ENCODE results near the gene OOSP4B. TPM values are rescaled to one million over a fixed set of nuclear protein-coding genes. Genes with fewer than 3 reads are reported as not detected.
"Not testable (repeated sequence)": the region's sequence is repeated elsewhere in the genome, so short reads cannot be mapped to it uniquely, and the experiment has no call there.

Gene OOSP4B
- total RNA-seq, 2 experiments from 2014 or later = not detected

DNA sequence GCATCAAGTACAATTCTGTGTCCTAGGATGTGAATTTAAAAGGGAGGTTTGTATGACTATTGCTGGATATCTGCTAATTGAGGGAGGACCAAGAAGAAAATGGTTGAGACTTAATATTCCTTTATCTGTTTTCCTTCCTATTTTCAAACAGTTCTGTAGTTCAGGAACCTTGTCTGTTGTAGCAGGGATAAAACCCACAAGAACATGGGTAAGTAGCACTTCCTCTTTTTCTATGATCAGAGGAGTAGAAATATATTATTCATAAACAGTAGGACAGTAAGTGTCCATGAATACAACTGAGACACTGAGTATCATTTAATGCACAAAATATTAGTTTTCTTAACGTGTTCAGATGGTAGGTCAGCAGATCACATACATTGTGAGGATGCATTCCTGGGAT, 47.1 kb downstream of the OOSP4B start:
- TF ChIP-seq CTCF (conservative IDR thresholded peaks at IDR 0.05; ENCODE audit: low read length) (no peak), EZH2phosphoT487 (IDR thresholded peaks at IDR 0.05; ENCODE audit: borderline replicate concordance, low read depth, low read length) (no peak)
- H3K9me2 ChIP-seq (ENCODE audit: insufficient read depth, low read length) = no peaks in the 10 kb centered on the region
- H3K4me1 ChIP-seq (ENCODE audit: insufficient read depth, low read length, poor library complexity, severe bottlenecking) = no peaks in the 10 kb centered on the region
- intact Hi-C loops (cut with micrococcal nuclease; ENCODE audit: unreplicated experiment) = no loop called here
- no peak overlapping the region for H3K4me3 ChIP-seq (ENCODE audit: low read depth, low read length, poor library complexity, severe bottlenecking)
- no peak overlapping the region for H3K27ac ChIP-seq (ENCODE audit: low read depth, low read length, poor library complexity, severe bottlenecking)
- CTCF ChIA-PET (ENCODE audit: unreplicated experiment) = no interaction called here
- H3K9me3 ChIP-seq (ENCODE audit: low read length) = no peaks in the 10 kb centered on the region
- H4K20me1 ChIP-seq (ENCODE audit: insufficient read depth, low read length) = no peaks in the 10 kb centered on the region
- no TSS peak for BruUV-seq (replicated peaks)
- POLR2A ChIA-PET = no interaction called here
- no peak overlapping the region for H2AFZ ChIP-seq (ENCODE audit: low read length)
- H3K79me2 ChIP-seq (ENCODE audit: insufficient read depth, low read depth, low read length) = no peaks in the 10 kb centered on the region
- no peak overlapping the region for H3K4me2 ChIP-seq (ENCODE audit: low read length)
- peak; percentile 3 for DNase-seq (ENCODE audit: low spot score)
- no peaks in the 10 kb centered on the region for H3K36me3 ChIP-seq (ENCODE audit: insufficient read depth, low read length)

DNA sequence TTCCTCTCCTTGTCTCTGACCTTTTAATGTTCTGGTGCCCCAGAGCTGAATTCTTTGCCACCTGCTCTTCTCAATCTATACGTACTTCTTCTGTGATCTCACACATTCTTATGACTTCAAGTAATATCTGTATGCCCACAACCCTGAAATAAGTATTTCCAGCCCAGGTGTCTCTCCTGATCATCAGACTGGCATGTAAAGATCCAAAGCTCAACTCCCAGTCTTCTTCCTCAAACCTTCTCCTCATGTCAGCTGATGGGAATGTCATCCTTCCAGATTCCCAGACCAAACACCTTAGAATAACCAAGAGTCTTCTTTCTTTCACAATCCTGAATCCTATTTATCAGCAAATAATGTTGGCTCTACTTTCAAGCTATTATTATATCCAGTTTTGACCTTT, 48.8 kb downstream of the OOSP4B start:
- no peak for DNase-seq (ENCODE audit: low spot score)
- no peak for TF ChIP-seq CTCF (conservative IDR thresholded peaks at IDR 0.05; ENCODE audit: low read length)
- no peak for TF ChIP-seq EZH2phosphoT487 (IDR thresholded peaks at IDR 0.05; ENCODE audit: borderline replicate concordance, low read depth, low read length)
- Histone ChIP-seq H3K79me2 (ENCODE audit: insufficient read depth, low read depth, low read length) (no peaks in the 10 kb centered on the region), H3K9me2 (ENCODE audit: insufficient read depth, low read length) (no peaks in the 10 kb centered on the region), H3K4me3 (ENCODE audit: low read depth, low read length, poor library complexity, severe bottlenecking) (no peak overlapping the region), H3K4me2 (ENCODE audit: low read length) (no peak overlapping the region), H3K4me1 (ENCODE audit: insufficient read depth, low read length, poor library complexity, severe bottlenecking) (no peaks in the 10 kb centered on the region), H4K20me1 (ENCODE audit: insufficient read depth, low read length) (no peaks in the 10 kb centered on the region), H3K9me3 (ENCODE audit: low read length) (no peaks in the 10 kb centered on the region), H2AFZ (ENCODE audit: low read length) (no peak overlapping the region), H3K27ac (ENCODE audit: low read depth, low read length, poor library complexity, severe bottlenecking) (no peak overlapping the region), H3K36me3 (ENCODE audit: insufficient read depth, low read length) (no peaks in the 10 kb centered on the region)
- ChIA-PET CTCF (ENCODE audit: unreplicated experiment) (no interaction called here), POLR2A (interaction anchor here (1.3 kb wide), 1 partner anchor 11 kb away, joined by 3 read pairs; no protein-coding TSS in a partner anchor)
- no TSS peak for BruUV-seq (replicated peaks)
- intact Hi-C loops (cut with micrococcal nuclease; ENCODE audit: unreplicated experiment) = no loop called here

DNA sequence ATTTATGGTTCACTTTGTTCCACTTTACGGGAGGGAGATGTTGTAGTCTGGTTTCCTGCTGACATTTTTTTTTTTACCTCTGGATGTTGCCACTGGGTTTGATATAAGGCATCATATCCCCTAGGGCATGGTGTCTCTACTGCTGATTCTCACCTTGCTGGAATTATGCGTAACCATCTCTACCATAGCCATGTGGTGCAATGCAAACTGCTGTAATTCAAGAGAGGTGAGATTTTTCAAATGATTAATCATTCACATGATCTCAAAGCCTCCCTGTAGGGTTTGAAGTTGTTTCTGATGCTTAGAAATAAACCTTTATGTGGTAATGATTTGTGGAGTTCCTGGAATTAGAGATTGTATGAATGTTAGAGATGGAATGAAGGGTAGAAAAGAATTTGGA, 52.5 kb downstream of the OOSP4B start:
- H3K27ac ChIP-seq (ENCODE audit: low read depth, low read length, poor library complexity, severe bottlenecking) = no peak overlapping the region
- no peak overlapping the region for H3K4me2 ChIP-seq (ENCODE audit: low read length)
- H3K9me2 ChIP-seq (ENCODE audit: insufficient read depth, low read length) = no peaks in the 10 kb centered on the region
- no peaks in the 10 kb centered on the region for H3K4me1 ChIP-seq (ENCODE audit: insufficient read depth, low read length, poor library complexity, severe bottlenecking)
- no TSS peak for BruUV-seq (replicated peaks)
- CTCF ChIA-PET (ENCODE audit: unreplicated experiment) = no interaction called here
- H4K20me1 ChIP-seq (ENCODE audit: insufficient read depth, low read length) = no peaks in the 10 kb centered on the region
- DNase-seq (ENCODE audit: low spot score) = no peak
- POLR2A ChIA-PET = no interaction called here
- H3K4me3 ChIP-seq (ENCODE audit: low read depth, low read length, poor library complexity, severe bottlenecking) = no peak overlapping the region
- no peaks in the 10 kb centered on the region for H3K36me3 ChIP-seq (ENCODE audit: insufficient read depth, low read length)
- intact Hi-C loops (cut with micrococcal nuclease; ENCODE audit: unreplicated experiment) = no loop called here
- H3K79me2 ChIP-seq (ENCODE audit: insufficient read depth, low read depth, low read length) = no peaks in the 10 kb centered on the region
- H3K9me3 ChIP-seq (ENCODE audit: low read length) = no peaks in the 10 kb centered on the region
- no peak for TF ChIP-seq CTCF (conservative IDR thresholded peaks at IDR 0.05; ENCODE audit: low read length)
- no peak for TF ChIP-seq EZH2phosphoT487 (IDR thresholded peaks at IDR 0.05; ENCODE audit: borderline replicate concordance, low read depth, low read length)
- no peak overlapping the region for H2AFZ ChIP-seq (ENCODE audit: low read length)

DNA sequence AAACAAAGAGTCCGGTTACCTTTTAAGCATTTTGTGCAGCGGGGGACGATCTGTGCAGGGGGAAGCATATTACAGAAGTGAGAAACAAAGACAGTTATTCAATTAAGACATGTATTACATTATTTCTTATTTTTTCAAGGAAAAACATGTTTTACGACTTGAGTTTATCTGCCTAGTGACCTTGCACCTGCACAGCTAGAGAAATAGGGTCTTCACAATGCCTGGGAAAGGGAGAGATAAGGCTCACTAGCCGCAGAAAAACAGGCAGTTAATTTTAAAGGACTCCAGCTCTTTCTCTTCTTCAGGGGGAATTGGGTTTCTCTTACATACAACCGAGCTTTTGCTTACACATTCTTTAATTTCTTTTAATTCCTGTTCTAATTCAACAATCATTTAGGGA, 54.7 kb downstream of the OOSP4B start:
- BruUV-seq (replicated peaks); intact Hi-C loops (cut with micrococcal nuclease; ENCODE audit: unreplicated experiment); H2AFZ ChIP-seq (ENCODE audit: low read length): not testable (repeated sequence)

More for the DNA sequence above, 54.7 kb downstream of the OOSP4B start:
- H3K9me2 ChIP-seq (ENCODE audit: insufficient read depth, low read length); DNase-seq (ENCODE audit: low spot score); H3K4me3 ChIP-seq (ENCODE audit: low read depth, low read length, poor library complexity, severe bottlenecking); H3K4me1 ChIP-seq (ENCODE audit: insufficient read depth, low read length, poor library complexity, severe bottlenecking); POLR2A ChIA-PET; H3K36me3 ChIP-seq (ENCODE audit: insufficient read depth, low read length); H4K20me1 ChIP-seq (ENCODE audit: insufficient read depth, low read length); H3K9me3 ChIP-seq (ENCODE audit: low read length); CTCF ChIA-PET (ENCODE audit: unreplicated experiment); H3K4me2 ChIP-seq (ENCODE audit: low read length); H3K79me2 ChIP-seq (ENCODE audit: insufficient read depth, low read depth, low read length); H3K27ac ChIP-seq (ENCODE audit: low read depth, low read length, poor library complexity, severe bottlenecking): not testable (repeated sequence)

Measured in OCI-LY7 (cell line).